HepG2 (cell line): ENCODE measurements around the gene BPIFB6. TPM values are rescaled to one million over a fixed set of nuclear protein-coding genes. Genes with fewer than 3 reads are reported as not detected.

Source experiments
- ASH2L ChIP-seq: fragments of 300-600, 200-600 bp; sonication (generic); IDR thresholded peaks from 2 replicates; pipeline ENCODE4 v1.7.0; 2017; ENCODE audit warnings: low read depth, mild to moderate bottlenecking, moderate library complexity, mixed read lengths, low read length; ENCODE audit not compliant: insufficient read length
- BRCA1 ChIP-seq: sonication (generic); formaldehyde crosslinking; IDR thresholded peaks from 2 replicates; pipeline ENCODE4 v1.4.0; 2020; ENCODE audit warnings: missing genetic modification reagents
- FOXA1 ChIP-seq, 2 experiments: fragments of 450-650 bp in 1 of 2; sonication (generic) in 1 of 2; formaldehyde crosslinking in 1 of 2; IDR thresholded peaks; 2 replicates each; pipeline versions ENCODE4 v1.4.0 to v1.6.1; 2016 to 2020; ENCODE audit warnings: missing genetic modification reagents in 1 of 2
- FOXA3 ChIP-seq: IDR thresholded peaks from 2 replicates; pipeline ENCODE4 v1.6.1; 2016; ENCODE audit warnings: missing genetic modification reagents, missing compliant biosample characterization
- GABPA ChIP-seq, 2 experiments: IDR thresholded peaks; 2 replicates each; pipeline ENCODE4 v1.6.1; 2011 to 2016; ENCODE audit warnings: low read depth in 2 of 2, low read length in 1 of 2, missing biosample characterization in 1 of 2, missing genetic modification characterization in 1 of 2
- REL ChIP-seq: sonication (generic); formaldehyde crosslinking; conservative IDR thresholded peaks from 2 replicates; pipeline ENCODE4 v1.8.0; 2022; ENCODE audit warnings: mild to moderate bottlenecking, missing genetic modification reagents, moderate library complexity
- SMC3 ChIP-seq: IDR thresholded peaks from 2 replicates; pipeline ENCODE4 v1.6.1; 2011; ENCODE audit warnings: low read length, improper control_type of control experiment
- SP140L ChIP-seq: sonication (generic); formaldehyde crosslinking; IDR thresholded peaks from 2 replicates; pipeline ENCODE4 v1.4.0; 2020; ENCODE audit warnings: missing genetic modification reagents, borderline replicate concordance
- THYN1 ChIP-seq: sonication (generic); formaldehyde crosslinking; IDR thresholded peaks from 2 replicates; pipeline ENCODE4 v1.8.1; 2023; ENCODE audit warnings: low read depth, mild to moderate bottlenecking, moderate library complexity, missing genetic modification reagents, borderline replicate concordance
- ZNF136 ChIP-seq: sonication (generic); formaldehyde crosslinking; IDR thresholded peaks from 2 replicates; pipeline ENCODE4 v1.8.1; 2022; ENCODE audit warnings: low read depth, mild to moderate bottlenecking, moderate library complexity, missing genetic modification reagents
- ZNF3 ChIP-seq: IDR thresholded peaks from 2 replicates; pipeline ENCODE4 v1.7.0; 2017; ENCODE audit warnings: inconsistent platforms
- ZNF552 ChIP-seq: sonication (generic); formaldehyde crosslinking; IDR thresholded peaks from 2 replicates; pipeline ENCODE4 v1.9.0; 2022; ENCODE audit warnings: missing genetic modification reagents, mild to moderate bottlenecking, borderline replicate concordance
- ZSCAN12 ChIP-seq: sonication (generic); formaldehyde crosslinking; IDR thresholded peaks from 2 replicates; pipeline ENCODE4 v1.9.0; 2021; ENCODE audit warnings: mild to moderate bottlenecking, missing genetic modification reagents
- polyA plus RNA-seq, 8 experiments: library from polyadenylated mRNA; depleted of rRNA in 3 of 8; stranded (reverse) in 7 of 8; unstranded in 1 of 8; fragments of >200 nt; fragmentation: Illumina TruSeq in 4 of 8; extraction: Trizol in 4 of 8; gene quantifications; 2 replicates each; pipeline versions ENCODE4 v1.2.1 to v1.2.3, GENCODE V29; 2011 to 2016; ENCODE audit warnings: low read depth in 4 of 8, missing spikeins in 1 of 8, mixed read lengths in 1 of 8; ENCODE audit not compliant: insufficient read depth in 1 of 8
- total RNA-seq, 5 experiments: library from RNA; depleted of rRNA; stranded (reverse); fragments of >200 nt; fragmentation: Illumina TruSeq; extraction: Trizol; gene quantifications; 2 replicates each; pipeline ENCODE4 v1.2.3, GENCODE V29; 2016; ENCODE audit warnings: low read depth in 1 of 5
- TF ChIP-seq, protein P1 (sequence below): sonication (generic); formaldehyde crosslinking; IDR thresholded peaks from 2 replicates; pipeline ENCODE4 v1.4.0; 2020; ENCODE audit warnings: missing genetic modification reagents
- TF ChIP-seq, protein P2 (sequence below): sonication (generic); formaldehyde crosslinking; IDR thresholded peaks from 2 replicates; pipeline ENCODE4 v1.4.0; 2020; ENCODE audit warnings: mild to moderate bottlenecking, missing genetic modification reagents
- TF ChIP-seq, protein P3 (sequence below): sonication (generic); formaldehyde crosslinking; conservative IDR thresholded peaks from 2 replicates; pipeline ENCODE4 v1.4.0; 2020; ENCODE audit warnings: missing genetic modification reagents
- TF ChIP-seq, protein P4 (sequence below): sonication (generic); formaldehyde crosslinking; conservative IDR thresholded peaks from 2 replicates; pipeline ENCODE4 v1.4.0; 2020; ENCODE audit warnings: mild to moderate bottlenecking, missing genetic modification reagents, moderate library complexity

BPIFB6 gene
- total and polyA plus RNA-seq, 2 of the 13 experiments (the other 11 are each of a cell fraction or from before 2014, with no cell fraction given): 0.13 to 1.7 TPM

DNA sequence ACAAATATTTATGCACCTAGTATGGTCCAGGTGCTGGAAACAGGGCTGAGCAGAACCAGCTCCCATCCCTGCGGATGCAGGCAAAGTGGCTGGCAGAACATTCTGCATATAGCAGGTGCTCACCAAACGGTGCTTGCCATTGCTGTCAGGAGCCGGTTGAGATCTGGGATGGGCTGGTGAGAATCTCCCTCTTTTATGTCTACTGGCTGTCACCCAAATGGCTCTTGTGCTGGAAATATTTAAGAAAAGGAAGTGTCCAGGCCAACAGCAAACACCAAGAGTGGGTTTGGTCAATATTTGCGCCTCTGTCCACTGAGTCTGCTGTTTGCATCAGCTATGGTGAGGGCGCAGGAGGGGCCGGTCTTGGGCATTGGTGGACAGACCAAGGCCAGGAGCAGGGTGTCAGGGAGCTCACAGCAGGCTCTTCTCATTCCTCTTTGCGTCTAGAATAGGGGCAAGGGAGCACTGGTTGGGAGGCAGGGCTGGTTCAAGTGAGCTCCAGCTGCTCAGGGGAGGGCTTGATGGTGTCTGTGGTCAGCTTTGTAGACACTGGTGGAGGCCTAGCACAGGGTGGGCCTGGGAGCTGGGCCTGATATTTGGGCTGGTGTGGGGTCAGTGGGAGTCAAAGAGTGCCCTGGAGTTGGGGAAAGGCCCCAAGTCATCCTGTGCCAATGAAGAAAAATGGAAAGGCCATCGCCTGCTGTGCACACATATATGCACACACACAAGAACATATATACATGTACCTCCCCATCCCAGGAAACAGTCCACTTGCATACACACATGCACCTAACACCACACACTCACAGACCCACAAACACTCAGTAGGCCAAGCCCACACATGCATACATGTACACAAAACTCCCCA is 25.3 kb upstream of the BPIFB6 start (continued):
- TF ChIP-seq FOXA1 (IDR thresholded peaks at IDR 0.05) (no peak), FOXA1 (CRISPR knock-in tag; IDR thresholded peaks at IDR 0.05) (peak; percentile 99), ASH2L (peak; percentile 43), THYN1 (CRISPR knock-in tag) (0 out of 2 replicates have a peak, but pooled peaks have one; percentile 57), BRCA1 (CRISPR knock-in tag) (no peak), REL (CRISPR knock-in tag) (no peak), ZNF3 (peak; percentile 29; the same call in 1 of the 2 replicates), GABPA (IDR thresholded peaks at IDR 0.05; ENCODE audit: low read depth, low read length) (no peak), GABPA (CRISPR knock-in tag; IDR thresholded peaks at IDR 0.05; ENCODE audit: low read depth) (peak; percentile 75), ZSCAN12 (0 out of 2 replicates have a peak, but pooled peaks have one; percentile 26), ZNF136 (CRISPR knock-in tag) (peak; percentile 96; the same call in 1 of the 2 replicates), FOXA3 (peak; percentile 99), ZNF552 (CRISPR knock-in tag) (peak; percentile 84; the same call in 1 of the 2 replicates), SMC3 (peak; percentile 22; the same call in 1 of the 2 replicates), SP140L (CRISPR knock-in tag) (0 out of 2 replicates have a peak, but pooled peaks have one; percentile 14)
- TF ChIP-seq, protein P1, sequence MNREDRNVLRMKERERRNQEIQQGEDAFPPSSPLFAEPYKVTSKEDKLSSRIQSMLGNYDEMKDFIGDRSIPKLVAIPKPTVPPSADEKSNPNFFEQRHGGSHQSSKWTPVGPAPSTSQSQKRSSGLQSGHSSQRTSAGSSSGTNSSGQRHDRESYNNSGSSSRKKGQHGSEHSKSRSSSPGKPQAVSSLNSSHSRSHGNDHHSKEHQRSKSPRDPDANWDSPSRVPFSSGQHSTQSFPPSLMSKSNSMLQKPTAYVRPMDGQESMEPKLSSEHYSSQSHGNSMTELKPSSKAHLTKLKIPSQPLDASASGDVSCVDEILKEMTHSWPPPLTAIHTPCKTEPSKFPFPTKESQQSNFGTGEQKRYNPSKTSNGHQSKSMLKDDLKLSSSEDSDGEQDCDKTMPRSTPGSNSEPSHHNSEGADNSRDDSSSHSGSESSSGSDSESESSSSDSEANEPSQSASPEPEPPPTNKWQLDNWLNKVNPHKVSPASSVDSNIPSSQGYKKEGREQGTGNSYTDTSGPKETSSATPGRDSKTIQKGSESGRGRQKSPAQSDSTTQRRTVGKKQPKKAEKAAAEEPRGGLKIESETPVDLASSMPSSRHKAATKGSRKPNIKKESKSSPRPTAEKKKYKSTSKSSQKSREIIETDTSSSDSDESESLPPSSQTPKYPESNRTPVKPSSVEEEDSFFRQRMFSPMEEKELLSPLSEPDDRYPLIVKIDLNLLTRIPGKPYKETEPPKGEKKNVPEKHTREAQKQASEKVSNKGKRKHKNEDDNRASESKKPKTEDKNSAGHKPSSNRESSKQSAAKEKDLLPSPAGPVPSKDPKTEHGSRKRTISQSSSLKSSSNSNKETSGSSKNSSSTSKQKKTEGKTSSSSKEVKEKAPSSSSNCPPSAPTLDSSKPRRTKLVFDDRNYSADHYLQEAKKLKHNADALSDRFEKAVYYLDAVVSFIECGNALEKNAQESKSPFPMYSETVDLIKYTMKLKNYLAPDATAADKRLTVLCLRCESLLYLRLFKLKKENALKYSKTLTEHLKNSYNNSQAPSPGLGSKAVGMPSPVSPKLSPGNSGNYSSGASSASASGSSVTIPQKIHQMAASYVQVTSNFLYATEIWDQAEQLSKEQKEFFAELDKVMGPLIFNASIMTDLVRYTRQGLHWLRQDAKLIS (CRISPR knock-in tag): no peak; the same call in 1 of the 2 replicates
- TF ChIP-seq, protein P2, sequence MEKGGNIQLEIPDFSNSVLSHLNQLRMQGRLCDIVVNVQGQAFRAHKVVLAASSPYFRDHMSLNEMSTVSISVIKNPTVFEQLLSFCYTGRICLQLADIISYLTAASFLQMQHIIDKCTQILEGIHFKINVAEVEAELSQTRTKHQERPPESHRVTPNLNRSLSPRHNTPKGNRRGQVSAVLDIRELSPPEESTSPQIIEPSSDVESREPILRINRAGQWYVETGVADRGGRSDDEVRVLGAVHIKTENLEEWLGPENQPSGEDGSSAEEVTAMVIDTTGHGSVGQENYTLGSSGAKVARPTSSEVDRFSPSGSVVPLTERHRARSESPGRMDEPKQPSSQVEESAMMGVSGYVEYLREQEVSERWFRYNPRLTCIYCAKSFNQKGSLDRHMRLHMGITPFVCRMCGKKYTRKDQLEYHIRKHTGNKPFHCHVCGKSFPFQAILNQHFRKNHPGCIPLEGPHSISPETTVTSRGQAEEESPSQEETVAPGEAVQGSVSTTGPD (CRISPR knock-in tag): peak; percentile 100
- TF ChIP-seq, protein P3, sequence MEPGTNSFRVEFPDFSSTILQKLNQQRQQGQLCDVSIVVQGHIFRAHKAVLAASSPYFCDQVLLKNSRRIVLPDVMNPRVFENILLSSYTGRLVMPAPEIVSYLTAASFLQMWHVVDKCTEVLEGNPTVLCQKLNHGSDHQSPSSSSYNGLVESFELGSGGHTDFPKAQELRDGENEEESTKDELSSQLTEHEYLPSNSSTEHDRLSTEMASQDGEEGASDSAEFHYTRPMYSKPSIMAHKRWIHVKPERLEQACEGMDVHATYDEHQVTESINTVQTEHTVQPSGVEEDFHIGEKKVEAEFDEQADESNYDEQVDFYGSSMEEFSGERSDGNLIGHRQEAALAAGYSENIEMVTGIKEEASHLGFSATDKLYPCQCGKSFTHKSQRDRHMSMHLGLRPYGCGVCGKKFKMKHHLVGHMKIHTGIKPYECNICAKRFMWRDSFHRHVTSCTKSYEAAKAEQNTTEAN: peak; percentile 85
- TF ChIP-seq, protein P4, sequence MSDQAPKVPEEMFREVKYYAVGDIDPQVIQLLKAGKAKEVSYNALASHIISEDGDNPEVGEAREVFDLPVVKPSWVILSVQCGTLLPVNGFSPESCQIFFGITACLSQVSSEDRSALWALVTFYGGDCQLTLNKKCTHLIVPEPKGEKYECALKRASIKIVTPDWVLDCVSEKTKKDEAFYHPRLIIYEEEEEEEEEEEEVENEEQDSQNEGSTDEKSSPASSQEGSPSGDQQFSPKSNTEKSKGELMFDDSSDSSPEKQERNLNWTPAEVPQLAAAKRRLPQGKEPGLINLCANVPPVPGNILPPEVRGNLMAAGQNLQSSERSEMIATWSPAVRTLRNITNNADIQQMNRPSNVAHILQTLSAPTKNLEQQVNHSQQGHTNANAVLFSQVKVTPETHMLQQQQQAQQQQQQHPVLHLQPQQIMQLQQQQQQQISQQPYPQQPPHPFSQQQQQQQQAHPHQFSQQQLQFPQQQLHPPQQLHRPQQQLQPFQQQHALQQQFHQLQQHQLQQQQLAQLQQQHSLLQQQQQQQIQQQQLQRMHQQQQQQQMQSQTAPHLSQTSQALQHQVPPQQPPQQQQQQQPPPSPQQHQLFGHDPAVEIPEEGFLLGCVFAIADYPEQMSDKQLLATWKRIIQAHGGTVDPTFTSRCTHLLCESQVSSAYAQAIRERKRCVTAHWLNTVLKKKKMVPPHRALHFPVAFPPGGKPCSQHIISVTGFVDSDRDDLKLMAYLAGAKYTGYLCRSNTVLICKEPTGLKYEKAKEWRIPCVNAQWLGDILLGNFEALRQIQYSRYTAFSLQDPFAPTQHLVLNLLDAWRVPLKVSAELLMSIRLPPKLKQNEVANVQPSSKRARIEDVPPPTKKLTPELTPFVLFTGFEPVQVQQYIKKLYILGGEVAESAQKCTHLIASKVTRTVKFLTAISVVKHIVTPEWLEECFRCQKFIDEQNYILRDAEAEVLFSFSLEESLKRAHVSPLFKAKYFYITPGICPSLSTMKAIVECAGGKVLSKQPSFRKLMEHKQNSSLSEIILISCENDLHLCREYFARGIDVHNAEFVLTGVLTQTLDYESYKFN (CRISPR knock-in tag): peak; percentile 98
